Activated T-helper 1 cell treated with anti-CD3 and anti-CD28 coated beads, Interleukin-12 subunit alpha, Interleukin-12 subunit beta, Interleukin-2, Interleukin-4 antibody, amounts not matched to agents 30 ng/mL and 10 ng/mL and 1 ng/mL, durations not matched to agents 14 hours and 24 hours and 36 hours (primary cell): Measurements from ENCODE around the gene MMRN1. TPM values are rescaled to one million over a fixed set of nuclear protein-coding genes. Genes with fewer than 3 reads are reported as not detected.
A peak's percentile ranks its signal among the peaks of the same experiment; 100 is the strongest.

Experiments used
- DNase-seq: peaks from one replicate; pipeline ENCODE4 v3.0.0; 2021; ENCODE audit warnings: low spot score
- H3K27ac Mint-ChIP-seq: one replicate; pipeline ENCODE4 v1.8.0; 2021; ENCODE audit warnings: mild to moderate bottlenecking, mixed read lengths
- H3K27me3 Mint-ChIP-seq: one replicate; pipeline ENCODE4 v1.8.0; 2022; ENCODE audit warnings: mild to moderate bottlenecking, moderate library complexity, mixed read lengths; ENCODE audit not compliant: insufficient read depth
- H3K36me3 Mint-ChIP-seq: one replicate; pipeline ENCODE4 v1.8.0; 2021; ENCODE audit warnings: low read depth, mixed read lengths
- H3K4me1 Mint-ChIP-seq: one replicate; pipeline ENCODE4 v1.8.0; 2021; ENCODE audit warnings: low read depth, mixed read lengths
- H3K4me3 Mint-ChIP-seq: one replicate; pipeline ENCODE4 v1.8.0; 2021; ENCODE audit warnings: mild to moderate bottlenecking, moderate library complexity, mixed read lengths
- H3K9me3 Mint-ChIP-seq: one replicate; pipeline ENCODE4 v1.8.0; 2021; ENCODE audit warnings: mixed read lengths
- intact Hi-C: fragments of 100-400 bp; cut with micrococcal nuclease; formaldehyde crosslinking; loops from one replicate; pipeline ENCODE4 v1.15.1; 2024
- total RNA-seq: library from RNA; stranded (reverse); gene quantifications from 2 replicates; pipeline ENCODE4 v1.2.3, GENCODE V29; 2022

Gene MMRN1
- not detected in 2 replicates for total RNA-seq

GRCh38 chr4:89894649-89895550 lies at the start of gene MMRN1:
MMRN1 (plus strand) TSS chr4:89894854; CDS start chr4:89894972, 118 bp downstream.
- Mint-ChIP-seq H3K27me3 (peaks cover 2% of the 10 kb centered on the region), H3K27ac (peak within 1 kb of the TSS; percentile 34), H3K4me1 (peaks cover 15% of the 10 kb centered on the region), H3K4me3 (peak within 1 kb of the TSS; percentile 16), H3K9me3 (no peaks in the 10 kb centered on the region), H3K36me3 (no peaks in the 10 kb centered on the region)
- no peak for DNase-seq
- intact Hi-C loops = no loop called here

- intact Hi-C loops = no loop called here
- no peaks in the 10 kb centered on the region for H3K36me3 Mint-ChIP-seq
- no peaks in the 10 kb centered on the region for H3K4me1 Mint-ChIP-seq
- no peak for DNase-seq
- H3K27ac Mint-ChIP-seq = no peak overlapping the region
- H3K4me3 Mint-ChIP-seq = no peak overlapping the region
- peaks cover 10% of the 10 kb centered on the region for H3K27me3 Mint-ChIP-seq
- H3K9me3 Mint-ChIP-seq = peaks cover 17% of the 10 kb centered on the region
Measured at GRCh38 chr4:89847571-89848325, 46.9 kb upstream of the MMRN1 start.

GRCh38 chr4:89855236-89855635 lies 39.4 kb upstream of the MMRN1 start:
- intact Hi-C loops = no loop called here
- H3K4me1 Mint-ChIP-seq = no peaks in the 10 kb centered on the region
- H3K27ac Mint-ChIP-seq = no peak overlapping the region
- no peak for DNase-seq
- peaks cover 15% of the 10 kb centered on the region for H3K27me3 Mint-ChIP-seq
- no peaks in the 10 kb centered on the region for H3K36me3 Mint-ChIP-seq
- peaks cover 5% of the 10 kb centered on the region for H3K9me3 Mint-ChIP-seq
- H3K4me3 Mint-ChIP-seq = no peak overlapping the region

- H3K4me1 Mint-ChIP-seq = no peaks in the 10 kb centered on the region
- H3K27me3 Mint-ChIP-seq = peaks cover 16% of the 10 kb centered on the region
- no peak for DNase-seq
- no peaks in the 10 kb centered on the region for H3K9me3 Mint-ChIP-seq
- intact Hi-C loops = no loop called here
- H3K36me3 Mint-ChIP-seq = no peaks in the 10 kb centered on the region
- no peak overlapping the region for H3K4me3 Mint-ChIP-seq
- H3K27ac Mint-ChIP-seq = no peak overlapping the region
Measured at GRCh38 chr4:89860971-89861370, 33.7 kb upstream of the MMRN1 start.

GRCh38 chr4:89863533-89863932 lies 31.1 kb upstream of the MMRN1 start:
- no peaks in the 10 kb centered on the region for H3K4me1 Mint-ChIP-seq
- no peak overlapping the region for H3K4me3 Mint-ChIP-seq
- no peak for DNase-seq
- no peaks in the 10 kb centered on the region for H3K9me3 Mint-ChIP-seq
- intact Hi-C loops = no loop called here
- H3K36me3 Mint-ChIP-seq = no peaks in the 10 kb centered on the region
- H3K27ac Mint-ChIP-seq = no peak overlapping the region
- peaks cover 15% of the 10 kb centered on the region for H3K27me3 Mint-ChIP-seq

GRCh38 chr4:89868276-89868675 lies 26.4 kb upstream of the MMRN1 start:
- H3K4me1 Mint-ChIP-seq = no peaks in the 10 kb centered on the region
- intact Hi-C loops = no loop called here
- no peak for DNase-seq
- no peak overlapping the region for H3K27ac Mint-ChIP-seq
- H3K4me3 Mint-ChIP-seq = no peak overlapping the region
- H3K36me3 Mint-ChIP-seq = no peaks in the 10 kb centered on the region
- no peaks in the 10 kb centered on the region for H3K9me3 Mint-ChIP-seq
- H3K27me3 Mint-ChIP-seq = peaks cover 8% of the 10 kb centered on the region

- intact Hi-C loops = no loop called here
- Mint-ChIP-seq H3K9me3 (no peaks in the 10 kb centered on the region), H3K4me3 (no peak overlapping the region), H3K27me3 (peaks cover 6% of the 10 kb centered on the region), H3K4me1 (no peaks in the 10 kb centered on the region), H3K36me3 (no peaks in the 10 kb centered on the region), H3K27ac (no peak overlapping the region)
- no peak for DNase-seq
Measured at GRCh38 chr4:89868999-89869589, 25.6 kb upstream of the MMRN1 start.

GRCh38 chr4:89871211-89871610 lies 23.4 kb upstream of the MMRN1 start:
- Mint-ChIP-seq H3K36me3 (no peaks in the 10 kb centered on the region), H3K4me3 (no peak overlapping the region), H3K4me1 (no peaks in the 10 kb centered on the region), H3K27ac (no peak overlapping the region), H3K9me3 (no peaks in the 10 kb centered on the region), H3K27me3 (peaks cover 6% of the 10 kb centered on the region)
- intact Hi-C loops = no loop called here
- no peak for DNase-seq

- Mint-ChIP-seq H3K4me1 (no peaks in the 10 kb centered on the region), H3K4me3 (no peak overlapping the region), H3K9me3 (no peaks in the 10 kb centered on the region), H3K27ac (no peak overlapping the region), H3K36me3 (no peaks in the 10 kb centered on the region), H3K27me3 (peaks cover 1% of the 10 kb centered on the region)
- intact Hi-C loops = no loop called here
- DNase-seq = no peak
Measured at GRCh38 chr4:89876548-89876947, 18.1 kb upstream of the MMRN1 start.

GRCh38 chr4:89878611-89879010 lies 16.0 kb upstream of the MMRN1 start:
- DNase-seq = no peak
- H3K36me3 Mint-ChIP-seq = no peaks in the 10 kb centered on the region
- H3K27me3 Mint-ChIP-seq = peaks cover 12% of the 10 kb centered on the region
- no peak overlapping the region for H3K4me3 Mint-ChIP-seq
- H3K4me1 Mint-ChIP-seq = no peaks in the 10 kb centered on the region
- no peaks in the 10 kb centered on the region for H3K9me3 Mint-ChIP-seq
- intact Hi-C loops = no loop called here
- no peak overlapping the region for H3K27ac Mint-ChIP-seq

- DNase-seq = no peak
- Mint-ChIP-seq H3K4me1 (no peaks in the 10 kb centered on the region), H3K4me3 (no peak overlapping the region), H3K27me3 (peaks cover 13% of the 10 kb centered on the region), H3K27ac (no peak overlapping the region), H3K36me3 (no peaks in the 10 kb centered on the region), H3K9me3 (no peaks in the 10 kb centered on the region)
- intact Hi-C loops = no loop called here
Measured at GRCh38 chr4:89879215-89879614, 15.4 kb upstream of the MMRN1 start.

GRCh38 chr4:89889289-89889688 lies 5.4 kb upstream of the MMRN1 start:
- Mint-ChIP-seq H3K27ac (no peak overlapping the region), H3K36me3 (no peaks in the 10 kb centered on the region), H3K4me3 (no peak overlapping the region), H3K27me3 (peaks cover 16% of the 10 kb centered on the region), H3K9me3 (no peaks in the 10 kb centered on the region), H3K4me1 (peaks cover under 1% of the 10 kb centered on the region)
- DNase-seq = no peak
- intact Hi-C loops = no loop called here

GRCh38 chr4:89897867-89898266 lies 3.2 kb downstream of the MMRN1 start:
- H3K27me3 Mint-ChIP-seq = peaks cover 2% of the 10 kb centered on the region
- H3K27ac Mint-ChIP-seq = no peak overlapping the region
- no peaks in the 10 kb centered on the region for H3K36me3 Mint-ChIP-seq
- no peak for DNase-seq
- H3K9me3 Mint-ChIP-seq = no peaks in the 10 kb centered on the region
- H3K4me3 Mint-ChIP-seq = no peak overlapping the region
- H3K4me1 Mint-ChIP-seq = peaks cover 15% of the 10 kb centered on the region
- intact Hi-C loops = loop anchor here (2.0 kb wide), 1 partner anchor 61 kb away; the partner anchor contains the start of gene SNCA
